Hepatocyte (in vitro differentiated cells): ENCODE results near the gene CWH43.
"Not testable (repeated sequence)": the region's sequence is repeated elsewhere in the genome, so short reads cannot be mapped to it uniquely, and the experiment has no call there.

Experiments
- EZH2 ChIP-seq: fragments of 200-600 bp; sonication (generic); IDR thresholded peaks from 2 replicates; pipeline ENCODE4 v1.6.1; 2016; ENCODE audit warnings: antibody characterized with exemption, mild to moderate bottlenecking, borderline replicate concordance
- EZH2phosphoT487 ChIP-seq: fragments of 200-600 bp; sonication (generic); IDR thresholded peaks from one replicate; pipeline ENCODE4 v1.6.1; 2018; ENCODE audit warnings: antibody characterized with exemption, mild to moderate bottlenecking, low read depth, moderate library complexity; ENCODE audit not compliant: unreplicated experiment, severe bottlenecking
- TF ChIP-seq, protein P1 (sequence below): fragments of 200-600 bp; sonication (generic); IDR thresholded peaks from 2 replicates; pipeline ENCODE4 v1.5.1; 2016; ENCODE audit warnings: antibody characterized with exemption, mild to moderate bottlenecking; ENCODE audit not compliant: poor library complexity

DNA sequence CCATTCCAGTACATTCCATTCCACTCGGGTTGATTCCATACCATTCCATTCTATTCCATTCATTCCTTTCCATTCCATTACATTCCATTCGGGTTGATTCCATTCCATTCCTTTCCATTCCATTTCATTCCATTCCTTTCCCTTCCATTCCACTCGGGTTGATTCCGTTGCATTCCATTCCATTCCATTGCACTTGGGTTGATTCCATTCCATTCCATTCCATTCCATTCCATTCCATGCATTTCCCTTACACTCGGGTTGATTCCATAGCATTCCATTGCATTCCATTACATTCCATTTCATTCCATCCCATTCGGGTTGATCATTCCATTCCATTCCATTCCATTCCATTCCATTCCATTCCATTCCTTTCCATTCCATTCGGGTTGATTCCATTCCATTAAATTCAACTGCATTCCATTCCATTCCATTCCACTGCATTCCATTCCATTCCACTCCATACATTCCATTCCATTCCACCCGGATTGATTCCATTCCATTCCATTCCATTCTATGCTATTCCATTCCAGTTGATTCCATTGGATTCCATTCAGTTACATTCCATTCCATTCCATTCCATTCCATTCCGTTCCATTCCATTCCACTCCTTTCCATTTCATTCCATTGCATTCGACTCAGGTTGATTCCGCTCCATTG is 119.3 kb downstream of the CWH43 start:
- TF ChIP-seq, protein P1, sequence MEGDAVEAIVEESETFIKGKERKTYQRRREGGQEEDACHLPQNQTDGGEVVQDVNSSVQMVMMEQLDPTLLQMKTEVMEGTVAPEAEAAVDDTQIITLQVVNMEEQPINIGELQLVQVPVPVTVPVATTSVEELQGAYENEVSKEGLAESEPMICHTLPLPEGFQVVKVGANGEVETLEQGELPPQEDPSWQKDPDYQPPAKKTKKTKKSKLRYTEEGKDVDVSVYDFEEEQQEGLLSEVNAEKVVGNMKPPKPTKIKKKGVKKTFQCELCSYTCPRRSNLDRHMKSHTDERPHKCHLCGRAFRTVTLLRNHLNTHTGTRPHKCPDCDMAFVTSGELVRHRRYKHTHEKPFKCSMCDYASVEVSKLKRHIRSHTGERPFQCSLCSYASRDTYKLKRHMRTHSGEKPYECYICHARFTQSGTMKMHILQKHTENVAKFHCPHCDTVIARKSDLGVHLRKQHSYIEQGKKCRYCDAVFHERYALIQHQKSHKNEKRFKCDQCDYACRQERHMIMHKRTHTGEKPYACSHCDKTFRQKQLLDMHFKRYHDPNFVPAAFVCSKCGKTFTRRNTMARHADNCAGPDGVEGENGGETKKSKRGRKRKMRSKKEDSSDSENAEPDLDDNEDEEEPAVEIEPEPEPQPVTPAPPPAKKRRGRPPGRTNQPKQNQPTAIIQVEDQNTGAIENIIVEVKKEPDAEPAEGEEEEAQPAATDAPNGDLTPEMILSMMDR, result not testable (repeated sequence)
- not testable (repeated sequence) for TF ChIP-seq EZH2, EZH2phosphoT487
